A673 (cell line): ENCODE measurements around the gene EZR. TPM values are rescaled to one million over a fixed set of nuclear protein-coding genes. Genes with fewer than 3 reads are reported as not detected.

Experiments
- BruUV-seq: library from RNA; stranded (reverse); fragments of 400-500 nt; replicated peaks from 2 replicates; lab custom pipeline; 2021; lab: Mats Ljungman, UMichigan
- CTCF ChIA-PET: fragments of 300-600 bp; sonication (Branson Sonifier 250); formaldehyde crosslinking; loops from one replicate; lab custom pipeline; 2022; ENCODE audit warnings: antibody characterized with exemption; lab: Charles Lee
- POLR2A ChIA-PET: fragments of 300-600 bp; sonication (Branson Sonifier 250); formaldehyde crosslinking; loops from one replicate; lab custom pipeline; 2022; ENCODE audit warnings: antibody characterized with exemption; ENCODE audit not compliant: low non-redundant PET; lab: Charles Lee
- DNase-seq: peaks from one replicate; pipeline ENCODE4 v3.0.0-alpha.2; 2015; ENCODE audit warnings: low spot score
- H3K27ac ChIP-seq: fragments of 200-600 bp; sonication (generic); 2 replicates; pipeline ENCODE4 v1.5.1; 2016; ENCODE audit warnings: mixed run types, low read depth, mild to moderate bottlenecking, mixed read lengths, antibody characterized with exemption, low read length; ENCODE audit not compliant: poor library complexity, severe bottlenecking
- H3K27me3 ChIP-seq: fragments of 200-600 bp; sonication (generic); replicated peaks from 2 replicates; pipeline ENCODE4 v1.6.1; 2017; ENCODE audit warnings: mixed run types, low read depth, mild to moderate bottlenecking, mixed read lengths, antibody characterized with exemption, low read length; ENCODE audit not compliant: insufficient read depth, poor library complexity
- H3K36me3 ChIP-seq: fragments of 200-600 bp; sonication (generic); 2 replicates; pipeline ENCODE4 v1.6.1; 2016; ENCODE audit warnings: mixed run types, mild to moderate bottlenecking, mixed read lengths, antibody characterized with exemption, low read length; ENCODE audit not compliant: insufficient read depth, poor library complexity, severe bottlenecking
- H3K4me1 ChIP-seq: fragments of 200-600 bp; sonication (generic); 2 replicates; pipeline ENCODE4 v1.6.1; 2017; ENCODE audit warnings: mixed run types, mild to moderate bottlenecking, mixed read lengths, antibody characterized with exemption, low read length; ENCODE audit not compliant: insufficient read depth, poor library complexity, severe bottlenecking
- H3K4me3 ChIP-seq: fragments of 200-600 bp; sonication (generic); 2 replicates; pipeline ENCODE4 v1.5.1; 2016; ENCODE audit warnings: low read depth, mixed run types, mild to moderate bottlenecking, mixed read lengths, low read length; ENCODE audit not compliant: poor library complexity, severe bottlenecking
- H3K9me3 ChIP-seq: fragments of 200-600 bp; sonication (generic); 2 replicates; pipeline ENCODE4 v1.6.1; 2016; ENCODE audit warnings: mixed run types, low read depth, mild to moderate bottlenecking, mixed read lengths, antibody characterized with exemption, low read length; ENCODE audit not compliant: poor library complexity, severe bottlenecking
- EZH2 ChIP-seq: fragments of 200-600 bp; sonication (generic); IDR thresholded peaks from 2 replicates; pipeline ENCODE4 v1.6.1; 2017; ENCODE audit warnings: borderline replicate concordance, low read depth, mild to moderate bottlenecking, mixed read lengths, antibody characterized with exemption, low read length; ENCODE audit not compliant: poor library complexity, severe bottlenecking
- intact Hi-C: fragments of 100-400 bp; cut with micrococcal nuclease; formaldehyde crosslinking; loops from one replicate; pipeline ENCODE4 v1.10.0; 2022; ENCODE audit not compliant: unreplicated experiment
- total RNA-seq: library from RNA; stranded (reverse); gene quantifications from 2 replicates; pipeline ENCODE4 v1.2.3, GENCODE V29; 2021
- TF ChIP-seq, protein P1 (sequence below): fragments of 300-800, 200-600 bp; sonication (generic); conservative IDR thresholded peaks from 2 replicates; pipeline ENCODE4 v1.5.1; 2017; ENCODE audit warnings: low read depth, mild to moderate bottlenecking, antibody characterized with exemption, low read length, moderate library complexity, mixed read lengths

Gene EZR
- total RNA-seq, 1 experiment from 2014 or later, result 144 TPM

DNA sequence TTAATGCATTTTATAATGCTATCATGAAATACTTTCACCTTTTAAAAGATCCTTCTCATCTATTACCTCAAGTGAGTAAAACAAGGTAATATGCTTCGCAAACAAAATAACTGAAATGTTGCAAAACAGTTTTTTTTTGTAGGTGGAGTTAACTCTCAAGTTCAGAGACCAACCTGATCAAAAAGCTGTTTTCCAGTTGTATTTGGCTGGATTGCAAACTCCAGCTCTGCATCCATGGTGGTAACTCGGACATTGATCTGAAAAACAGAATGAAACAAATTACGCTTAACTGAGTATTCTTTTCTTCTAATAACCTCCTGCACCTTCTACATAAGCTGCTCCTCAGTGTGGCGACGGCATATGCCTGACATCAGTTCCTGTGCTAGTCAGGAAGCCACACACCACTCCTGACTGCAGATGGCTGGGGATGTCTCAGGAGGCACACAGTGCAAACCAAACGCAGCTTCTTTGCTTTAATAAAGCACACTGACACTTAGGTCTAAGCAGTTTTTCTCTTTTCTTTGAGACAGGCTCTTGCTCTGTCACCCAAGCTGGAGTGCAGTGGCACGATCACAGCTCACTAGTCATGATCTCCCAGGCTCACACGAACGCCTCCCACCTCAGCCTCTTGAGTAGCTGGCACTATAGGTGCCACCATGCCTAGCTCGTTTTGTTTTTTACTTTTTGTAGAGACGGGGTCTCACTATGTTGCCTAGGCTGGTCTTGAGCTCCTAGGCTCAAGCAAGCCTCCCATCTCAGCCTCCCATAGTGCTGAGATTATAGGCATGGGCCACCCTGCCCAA is 29.9 kb downstream of the EZR start:
- no peak for DNase-seq
- CTCF ChIA-PET, result no interaction called here
- H3K27ac ChIP-seq, result no peak overlapping the region
- H3K36me3 ChIP-seq, result peaks cover 47% of the 10 kb centered on the region
- no TSS peak for BruUV-seq
- intact Hi-C loops, result no loop called here
- H3K9me3 ChIP-seq, result no peaks in the 10 kb centered on the region
- TF ChIP-seq, protein P1, sequence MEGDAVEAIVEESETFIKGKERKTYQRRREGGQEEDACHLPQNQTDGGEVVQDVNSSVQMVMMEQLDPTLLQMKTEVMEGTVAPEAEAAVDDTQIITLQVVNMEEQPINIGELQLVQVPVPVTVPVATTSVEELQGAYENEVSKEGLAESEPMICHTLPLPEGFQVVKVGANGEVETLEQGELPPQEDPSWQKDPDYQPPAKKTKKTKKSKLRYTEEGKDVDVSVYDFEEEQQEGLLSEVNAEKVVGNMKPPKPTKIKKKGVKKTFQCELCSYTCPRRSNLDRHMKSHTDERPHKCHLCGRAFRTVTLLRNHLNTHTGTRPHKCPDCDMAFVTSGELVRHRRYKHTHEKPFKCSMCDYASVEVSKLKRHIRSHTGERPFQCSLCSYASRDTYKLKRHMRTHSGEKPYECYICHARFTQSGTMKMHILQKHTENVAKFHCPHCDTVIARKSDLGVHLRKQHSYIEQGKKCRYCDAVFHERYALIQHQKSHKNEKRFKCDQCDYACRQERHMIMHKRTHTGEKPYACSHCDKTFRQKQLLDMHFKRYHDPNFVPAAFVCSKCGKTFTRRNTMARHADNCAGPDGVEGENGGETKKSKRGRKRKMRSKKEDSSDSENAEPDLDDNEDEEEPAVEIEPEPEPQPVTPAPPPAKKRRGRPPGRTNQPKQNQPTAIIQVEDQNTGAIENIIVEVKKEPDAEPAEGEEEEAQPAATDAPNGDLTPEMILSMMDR, result no peak
- no peak for TF ChIP-seq EZH2
- H3K27me3 ChIP-seq, result no peaks in the 10 kb centered on the region
- POLR2A ChIA-PET, result no interaction called here
- H3K4me1 ChIP-seq, result peaks cover 3% of the 10 kb centered on the region
- no peak overlapping the region for H3K4me3 ChIP-seq

DNA sequence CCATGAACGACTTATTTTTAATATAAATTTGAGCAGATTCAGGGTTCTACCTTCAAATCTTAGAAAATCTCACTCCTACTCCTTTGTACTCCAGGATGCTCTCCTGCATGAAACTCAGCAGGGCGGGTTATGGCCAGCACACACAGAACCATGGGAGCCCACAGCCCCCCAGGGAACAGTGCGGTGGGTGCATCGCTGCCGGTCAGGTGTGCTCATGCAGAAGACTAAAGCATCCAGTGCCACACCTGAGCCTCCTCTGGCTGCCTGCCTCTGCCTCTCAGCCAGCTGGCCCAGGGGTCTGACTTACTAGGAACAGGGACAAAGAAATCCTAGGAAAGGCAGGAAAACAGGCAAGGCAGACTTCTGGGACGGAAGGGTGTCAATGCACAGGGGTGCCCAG is 31.8 kb downstream of the EZR start:
- DNase-seq, result no peak
- ChIA-PET CTCF (no interaction called here), POLR2A (no interaction called here)
- Histone ChIP-seq H3K27ac (no peak overlapping the region), H3K27me3 (no peaks in the 10 kb centered on the region), H3K36me3 (peaks cover 66% of the 10 kb centered on the region), H3K4me3 (no peak overlapping the region), H3K4me1 (peaks cover 3% of the 10 kb centered on the region), H3K9me3 (no peaks in the 10 kb centered on the region)
- TF ChIP-seq EZH2, result no peak
- TF ChIP-seq, protein P1, result no peak
- no TSS peak for BruUV-seq
- intact Hi-C loops, result no loop called here

DNA sequence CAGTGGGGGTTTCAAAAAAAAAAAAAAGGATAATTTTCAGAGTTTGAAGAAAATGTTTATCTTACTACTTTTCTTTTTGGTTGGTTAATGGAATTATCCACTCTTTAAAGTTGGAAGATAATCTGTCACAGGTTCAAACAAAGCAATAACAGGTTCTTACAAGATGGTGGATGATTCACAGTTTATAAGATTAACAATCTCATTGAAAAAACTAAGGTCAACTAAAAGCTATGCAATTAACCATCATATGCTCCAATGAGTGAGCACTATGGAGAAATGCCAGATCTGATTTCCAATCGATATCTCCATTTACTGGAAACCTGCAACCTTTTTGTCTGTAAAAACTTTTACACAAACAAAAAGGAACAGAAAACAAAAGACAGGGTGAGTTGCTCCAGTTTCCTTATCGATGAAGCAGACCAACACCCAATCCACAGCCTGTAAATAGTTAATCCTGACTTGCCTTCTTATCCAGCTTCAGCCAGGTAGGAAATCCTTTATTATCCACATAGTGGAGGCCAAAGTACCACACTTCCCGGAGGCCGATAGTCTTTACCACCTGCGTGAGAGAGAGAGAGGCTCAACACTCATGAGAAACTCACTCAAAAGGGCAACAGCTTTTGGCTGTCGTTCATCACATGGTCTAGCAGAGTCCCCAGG is 32.4 kb downstream of the EZR start:
- Histone ChIP-seq H3K36me3 (peaks cover 72% of the 10 kb centered on the region), H3K27ac (no peak overlapping the region), H3K4me1 (no peaks in the 10 kb centered on the region), H3K27me3 (no peaks in the 10 kb centered on the region), H3K9me3 (no peaks in the 10 kb centered on the region), H3K4me3 (no peak overlapping the region)
- no peak for DNase-seq
- no TSS peak for BruUV-seq
- TF ChIP-seq, protein P1, result no peak
- no peak for TF ChIP-seq EZH2
- ChIA-PET POLR2A (no interaction called here), CTCF (no interaction called here)
- intact Hi-C loops, result no loop called here
